Iris pigment epithelial cell (primary cell): ENCODE data around the gene NUDT16L1.
"Not testable (repeated sequence)": the region's sequence is repeated elsewhere in the genome, so short reads cannot be mapped to it uniquely, and the experiment has no call there.

Experiments used
- DNase-seq: peaks from one replicate; pipeline ENCODE4 v3.0.0-alpha.2; 2011; ENCODE audit warnings: low read depth

NUDT16L1 gene

GRCh38 chr16:4724661-4725270 lies 31.4 kb downstream of the NUDT16L1 start:
- no peak for DNase-seq

GRCh38 chr16:4726616-4727015 lies 33.3 kb downstream of the NUDT16L1 start:
- DNase-seq = no peak

GRCh38 chr16:4728676-4729075 lies 35.3 kb downstream of the NUDT16L1 start:
- DNase-seq = no peak

- DNase-seq = no peak
Measured at GRCh38 chr16:4729876-4730275, 36.5 kb downstream of the NUDT16L1 start.

DNA sequence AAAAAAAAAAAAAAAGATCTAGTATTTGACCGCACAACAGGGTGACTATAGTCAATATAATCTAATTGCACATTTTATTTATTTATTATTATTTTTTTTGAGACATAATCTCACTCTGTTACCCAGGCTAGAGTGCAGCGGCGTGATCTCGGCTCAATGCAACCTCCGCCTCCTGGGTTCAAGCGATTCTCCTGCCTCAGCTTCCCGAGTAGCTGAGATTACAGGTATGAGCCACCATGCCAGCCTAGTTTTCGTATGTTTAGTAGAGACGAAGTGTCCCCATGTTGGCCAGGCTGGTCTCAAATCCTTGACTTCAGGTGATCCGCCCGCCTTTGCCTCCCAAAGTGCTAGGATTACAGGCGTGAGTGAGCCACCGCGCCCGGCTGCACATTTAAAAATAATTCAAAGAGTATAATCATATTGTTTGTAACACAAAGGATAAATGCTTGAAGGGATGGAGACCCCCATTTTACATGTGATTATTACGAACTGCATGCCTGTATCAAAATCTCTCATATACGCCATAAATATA lies 39.9 kb downstream of the NUDT16L1 start:
- DNase-seq = no peak

DNA sequence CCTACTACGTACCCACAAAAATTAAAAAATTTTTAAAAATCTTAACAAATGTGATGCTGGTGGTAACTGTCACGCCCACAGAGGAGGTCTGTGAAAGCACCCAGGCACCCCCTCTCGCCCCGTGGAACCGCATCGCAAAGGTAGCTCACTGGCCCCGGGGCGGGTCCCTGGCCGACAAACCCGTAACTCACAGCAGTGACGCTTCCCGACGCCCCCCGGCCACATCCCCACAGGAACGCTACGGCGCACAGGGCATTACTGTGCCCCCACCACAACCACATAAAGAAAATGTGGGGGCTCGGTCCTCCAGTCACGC lies 40.3 kb downstream of the NUDT16L1 start:
- DNase-seq = no peak

DNA sequence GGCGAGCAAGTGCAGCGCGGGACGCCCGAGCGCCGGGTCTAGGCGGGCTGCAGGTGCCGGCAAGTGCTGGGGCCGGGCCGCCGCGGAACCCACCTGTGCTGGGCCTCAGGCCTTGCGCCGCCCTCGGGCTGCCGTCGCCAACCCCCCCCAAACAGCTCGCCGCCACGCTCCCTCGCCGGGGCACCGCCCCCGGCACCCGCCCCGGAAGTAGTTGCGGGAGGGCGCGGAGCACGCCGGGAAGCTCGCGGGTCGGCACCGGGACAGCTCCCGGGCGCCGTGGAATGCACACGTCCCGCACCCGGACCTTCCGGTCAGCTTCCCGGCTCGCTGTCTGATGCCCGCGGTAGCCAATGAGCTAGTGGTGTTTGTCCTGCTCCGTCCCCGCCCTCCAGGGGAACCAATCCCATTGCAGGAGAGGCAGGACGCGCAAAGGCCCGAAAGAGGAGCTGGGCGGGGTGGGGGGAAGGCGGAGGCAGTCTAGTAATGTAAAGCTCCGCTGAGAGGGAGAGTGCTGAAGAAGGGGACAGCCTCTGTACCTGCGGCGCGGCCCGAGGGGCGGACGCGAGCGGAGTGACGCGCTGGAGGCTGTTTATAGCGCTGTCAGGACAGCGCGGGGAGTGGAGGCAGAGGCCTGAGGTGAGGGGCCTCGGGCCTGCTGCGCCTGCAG lies 40.8 kb downstream of the NUDT16L1 start, which contains the start of the genes ANKS3 and DNAAF8:
Gene ANKS3, minus strand, starts transcription at position 209 of the 667 bp plus-strand sequence. CDS start 4,122 bp downstream, outside the sequence.
Gene DNAAF8, plus strand, starts transcription at position 475 of the 667 bp plus-strand sequence. CDS start 1,978 bp downstream, outside the sequence.
- peak; percentile 99 for DNase-seq

DNA sequence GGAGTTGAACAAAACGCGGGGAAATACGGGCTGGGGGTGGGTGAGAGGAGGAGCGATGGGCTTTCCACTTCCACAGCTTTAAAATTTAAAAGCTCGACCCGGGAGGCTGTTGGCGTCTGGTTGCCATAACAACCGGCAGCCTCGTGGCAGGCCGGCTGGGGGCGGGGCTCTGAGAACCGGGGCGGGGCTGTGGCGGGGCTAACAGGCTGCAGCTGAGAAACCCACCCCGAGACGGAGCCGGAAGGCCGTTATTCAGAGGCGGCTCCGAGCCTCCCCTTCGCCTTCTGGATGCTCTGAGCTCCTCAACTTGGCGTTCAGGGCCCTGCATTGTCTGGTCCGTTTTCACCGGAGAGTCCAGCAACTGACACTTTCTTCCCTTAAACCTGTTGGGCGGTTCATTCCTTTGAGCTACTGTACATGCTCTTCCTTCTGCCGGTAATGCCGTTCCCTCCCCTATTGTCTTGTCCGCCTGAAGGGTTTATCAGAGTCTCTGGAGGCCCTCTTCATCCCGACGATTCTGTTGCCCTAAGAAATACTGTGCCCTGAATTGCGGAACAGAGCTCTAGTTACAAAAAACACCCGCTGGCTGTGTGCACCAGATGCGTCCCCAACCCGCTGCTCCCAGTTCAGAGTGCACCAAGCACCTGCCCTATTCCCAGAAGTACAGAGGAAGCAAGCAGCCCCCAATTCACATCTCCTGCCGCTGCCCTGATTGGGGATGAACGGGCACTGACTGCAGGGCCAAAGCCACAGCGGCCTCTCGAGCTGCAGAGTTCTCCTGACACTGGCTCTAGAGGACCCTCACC lies 41.6 kb downstream of the NUDT16L1 start:
- peak; percentile 70 for DNase-seq

GRCh38 chr16:4736546-4736945 lies 43.2 kb downstream of the NUDT16L1 start:
- DNase-seq = no peak

- DNase-seq = no peak
Measured at GRCh38 chr16:4737545-4737944, 44.2 kb downstream of the NUDT16L1 start.

- DNase-seq = not testable (repeated sequence)
Measured at GRCh38 chr16:4738370-4738769, 45.0 kb downstream of the NUDT16L1 start.

- DNase-seq = no peak
Measured at GRCh38 chr16:4743226-4743878, 50.0 kb downstream of the NUDT16L1 start.

- no peak for DNase-seq
Measured at GRCh38 chr16:4744555-4745273, 51.4 kb downstream of the NUDT16L1 start.

DNA sequence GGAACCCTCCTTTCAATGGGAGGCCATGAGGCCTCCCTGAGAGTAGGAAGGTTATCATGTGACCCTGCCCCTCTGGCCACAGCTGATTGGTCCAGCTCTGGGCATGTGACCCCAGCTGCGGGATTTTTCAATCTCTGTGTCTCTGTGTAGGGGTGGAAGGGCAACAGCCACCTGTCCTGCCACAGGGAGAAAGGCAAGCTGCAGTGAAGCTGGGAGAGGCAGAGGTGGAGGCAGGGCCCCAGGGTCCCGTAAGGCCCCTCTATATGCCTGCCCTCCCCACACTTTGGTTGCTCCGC lies 51.9 kb downstream of the NUDT16L1 start:
- DNase-seq = no peak
